WTC11 (cell line): ENCODE data around the gene G2E3. TPM values are rescaled to one million over a fixed set of nuclear protein-coding genes. Genes with fewer than 3 reads are reported as not detected.

ENCODE experiments used
- ATAC-seq: fragments of 200-7000 bp; cut with Tn5 transposase; 2 replicates; pipeline ENCODE4 v1.10.0; 2021; ENCODE audit warnings: mild to moderate bottlenecking, moderate library complexity
- CTCF ChIA-PET: fragments of 300-600 bp; sonication (Branson Sonifier 250); formaldehyde crosslinking; loops from one replicate; lab custom pipeline; 2021; ENCODE audit warnings: antibody characterized with exemption; lab: Charles Lee
- POLR2A ChIA-PET: fragments of 350-600 bp; sonication (Branson Sonifier 250); formaldehyde crosslinking; loops from one replicate; lab custom pipeline; 2021; ENCODE audit warnings: antibody characterized with exemption; lab: Charles Lee
- DNase-seq: peaks from one replicate; pipeline ENCODE4 v3.0.0; 2021; ENCODE audit warnings: low spot score
- H3K27ac Mint-ChIP-seq: 2 replicates; pipeline ENCODE4 v1.8.0; 2021; ENCODE audit warnings: mixed read lengths
- H3K27me3 Mint-ChIP-seq: 2 replicates; pipeline ENCODE4 v1.8.0; 2021; ENCODE audit warnings: low read depth, mild to moderate bottlenecking, moderate library complexity, mixed read lengths
- H3K36me3 Mint-ChIP-seq: 2 replicates; pipeline ENCODE4 v1.8.0; 2021; ENCODE audit warnings: mixed read lengths
- H3K4me1 Mint-ChIP-seq: 2 replicates; pipeline ENCODE4 v1.8.0; 2022; ENCODE audit warnings: mixed read lengths
- H3K4me3 Mint-ChIP-seq: 2 replicates; pipeline ENCODE4 v1.8.0; 2021; ENCODE audit warnings: mild to moderate bottlenecking, moderate library complexity, mixed read lengths
- H3K9me3 Mint-ChIP-seq: 2 replicates; pipeline ENCODE4 v1.8.0; 2021; ENCODE audit warnings: mixed read lengths
- EMX1 ChIP-seq: fragments of 250-450 bp; sonication (Bioruptor Pico); IDR thresholded peaks from 2 replicates; pipeline ENCODE4 v1.8.0; 2021; ENCODE audit warnings: mild to moderate bottlenecking
- FOXP4 ChIP-seq: sonication (generic); formaldehyde crosslinking; IDR thresholded peaks from 2 replicates; pipeline ENCODE4 v1.8.0; 2022; ENCODE audit warnings: mild to moderate bottlenecking, missing genetic modification reagents
- GABPB1 ChIP-seq: sonication (generic); formaldehyde crosslinking; IDR thresholded peaks from 2 replicates; pipeline ENCODE4 v1.8.1; 2023; ENCODE audit warnings: mild to moderate bottlenecking, missing genetic modification reagents
- KAT7 ChIP-seq: sonication (generic); formaldehyde crosslinking; IDR thresholded peaks from 2 replicates; pipeline ENCODE4 v1.8.1; 2023; ENCODE audit warnings: missing genetic modification reagents, mild to moderate bottlenecking, borderline replicate concordance
- MLX ChIP-seq: sonication (generic); formaldehyde crosslinking; IDR thresholded peaks from 2 replicates; pipeline ENCODE4 v1.8.1; 2023; ENCODE audit warnings: mild to moderate bottlenecking, missing genetic modification reagents, moderate library complexity
- NFE2L1 ChIP-seq: sonication (generic); formaldehyde crosslinking; IDR thresholded peaks from 2 replicates; pipeline ENCODE4 v1.8.1; 2023; ENCODE audit warnings: missing genetic modification reagents
- NFYB ChIP-seq: sonication (generic); formaldehyde crosslinking; conservative IDR thresholded peaks from 2 replicates; pipeline ENCODE4 v1.8.0; 2022; ENCODE audit warnings: low read depth, missing genetic modification reagents
- SP1 ChIP-seq: sonication (generic); formaldehyde crosslinking; conservative IDR thresholded peaks from 2 replicates; pipeline ENCODE4 v1.8.1; 2022; ENCODE audit warnings: missing genetic modification reagents
- STAT6 ChIP-seq: sonication (generic); formaldehyde crosslinking; conservative IDR thresholded peaks from 2 replicates; pipeline ENCODE4 v1.8.1; 2023; ENCODE audit warnings: mild to moderate bottlenecking, low read depth, missing genetic modification reagents, moderate library complexity
- ZMAT4 ChIP-seq: fragments of 250-450 bp; sonication (Bioruptor Pico); IDR thresholded peaks from 2 replicates; pipeline ENCODE4 v1.9.0; 2021; ENCODE audit warnings: mild to moderate bottlenecking
- ZNF263 ChIP-seq: sonication (generic); formaldehyde crosslinking; IDR thresholded peaks from 2 replicates; pipeline ENCODE4 v1.8.1; 2022; ENCODE audit warnings: low read depth, mild to moderate bottlenecking, moderate library complexity, missing genetic modification reagents
- ZNF512 ChIP-seq: sonication (generic); formaldehyde crosslinking; IDR thresholded peaks from 2 replicates; pipeline ENCODE4 v1.8.1; 2022; ENCODE audit warnings: missing genetic modification reagents, borderline replicate concordance
- ZNF671 ChIP-seq: fragments of 250-450 bp; sonication (Bioruptor Pico); IDR thresholded peaks from 2 replicates; pipeline ENCODE4 v1.8.0; 2021; ENCODE audit warnings: mild to moderate bottlenecking
- total RNA-seq: library from RNA; stranded (reverse); gene quantifications from 3 replicates; pipeline ENCODE4 v1.2.3, GENCODE V29; 2021

G2E3 gene
- total RNA-seq, 1 experiment from 2014 or later: 66.2 TPM

- ATAC-seq: no peak
- Mint-ChIP-seq H3K36me3 (peaks cover 27% of the 10 kb centered on the region), H3K4me3 (no peak overlapping the region), H3K4me1 (peaks cover 65% of the 10 kb centered on the region), H3K9me3 (0 out of 2 replicates have a peak, but pooled peaks cover 3% of the 10 kb centered on the region), H3K27me3 (no peaks in the 10 kb centered on the region), H3K27ac (no peak overlapping the region)
- no peak for TF ChIP-seq MLX (CRISPR knock-in tag)
- TF ChIP-seq GABPB1 (CRISPR knock-in tag): peak; percentile 73
- TF ChIP-seq NFE2L1 (CRISPR knock-in tag): no peak
- TF ChIP-seq EMX1: no peak
- CTCF ChIA-PET: no interaction called here
- no peak for DNase-seq
- POLR2A ChIA-PET: no interaction called here
These were observed 5.9 kb downstream of the G2E3 start for GRCh38 chr14:30564868-30565248.

DNA sequence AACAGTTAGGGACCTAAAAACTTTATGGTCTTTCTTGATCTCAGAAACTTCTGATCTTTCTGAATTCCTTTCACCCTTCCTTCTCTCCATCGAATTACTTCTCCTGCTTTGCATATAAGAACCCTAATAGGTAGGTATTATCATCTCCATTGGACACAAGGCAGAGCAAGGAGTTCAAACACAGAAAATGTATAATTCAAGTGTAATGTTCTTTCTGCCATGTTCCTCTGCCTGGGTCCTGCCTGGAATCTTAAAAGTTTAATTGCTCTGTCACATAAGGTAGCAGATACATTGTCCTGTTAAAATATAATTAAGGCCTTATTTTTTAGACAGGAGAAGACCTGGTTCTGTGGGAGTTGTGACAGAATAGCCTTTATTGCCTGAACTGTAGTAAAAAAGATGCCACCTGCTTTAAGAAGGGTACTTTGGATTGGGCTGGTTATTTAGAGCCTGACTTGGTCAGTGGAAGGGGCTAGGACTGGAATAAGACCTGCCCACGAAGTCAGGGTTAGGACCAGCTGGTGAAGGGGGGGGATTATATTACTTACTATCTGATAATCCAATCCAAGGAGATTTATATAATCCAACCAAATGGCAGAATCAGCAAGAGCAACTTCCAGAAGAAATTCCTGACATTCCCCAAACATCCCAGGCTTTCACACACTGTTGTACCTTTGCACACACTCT is 10.4 kb downstream of the G2E3 start:
- POLR2A ChIA-PET: no interaction called here
- H3K4me3 Mint-ChIP-seq: peak overlapping the region; percentile 7; the same call in 1 of the 2 replicates
- H3K9me3 Mint-ChIP-seq: 0 out of 2 replicates have a peak, but pooled peaks cover 3% of the 10 kb centered on the region
- DNase-seq (no peak), ATAC-seq (peak; percentile 52)
- H3K27me3 Mint-ChIP-seq: no peaks in the 10 kb centered on the region
- TF ChIP-seq SP1 (CRISPR knock-in tag) (no peak), ZNF263 (no peak)
- peak overlapping the region; percentile 15; the same call in 1 of the 2 replicates for H3K27ac Mint-ChIP-seq
- CTCF ChIA-PET: no interaction called here
- H3K36me3 Mint-ChIP-seq: peaks cover 8% of the 10 kb centered on the region
- H3K4me1 Mint-ChIP-seq: peaks cover 80% of the 10 kb centered on the region

DNA sequence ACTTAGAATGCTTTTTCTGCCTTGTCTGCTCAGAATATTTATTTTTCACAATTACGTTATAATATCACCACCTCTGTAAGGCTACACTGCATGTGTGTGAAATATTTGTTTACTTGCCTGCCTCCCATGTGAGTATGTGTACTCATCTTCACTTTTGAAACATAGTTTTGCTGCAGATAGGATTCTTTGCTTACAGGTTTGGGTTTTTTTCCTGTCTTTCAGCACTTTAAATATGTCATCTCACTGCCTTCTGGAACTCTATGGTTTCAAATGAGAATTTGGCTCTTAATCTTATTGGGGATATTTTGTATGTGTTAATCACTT is 10.9 kb downstream of the G2E3 start:
- CTCF ChIA-PET: no interaction called here
- H3K4me3 Mint-ChIP-seq: no peak overlapping the region
- no peaks in the 10 kb centered on the region for H3K9me3 Mint-ChIP-seq
- TF ChIP-seq NFYB (CRISPR knock-in tag): no peak
- TF ChIP-seq ZNF671 (CRISPR knock-in tag): no peak
- TF ChIP-seq ZNF512 (CRISPR knock-in tag): no peak
- no peak for TF ChIP-seq STAT6 (CRISPR knock-in tag)
- TF ChIP-seq FOXP4 (CRISPR knock-in tag): no peak
- TF ChIP-seq ZMAT4 (CRISPR knock-in tag): no peak
- TF ChIP-seq KAT7 (CRISPR knock-in tag): no peak
- ATAC-seq: no peak
- DNase-seq: no peak
- H3K36me3 Mint-ChIP-seq: 0 out of 2 replicates have a peak, but pooled peaks cover 3% of the 10 kb centered on the region
- H3K27me3 Mint-ChIP-seq: no peaks in the 10 kb centered on the region
- peak overlapping the region; percentile 35 for H3K27ac Mint-ChIP-seq
- peaks cover 82% of the 10 kb centered on the region for H3K4me1 Mint-ChIP-seq
- POLR2A ChIA-PET: no interaction called here
